Measurements from ENCODE around the gene ZNF708.
"Not testable (repeated sequence)": the region's sequence is repeated elsewhere in the genome, so short reads cannot be mapped to it uniquely, and the experiment has no call there.

The ZNF708 gene

GRCh38 chr19:21328885-21329605 lies at the start of gene ZNF708:
TSS of gene ZNF708 (minus strand) at chr19:21329410. CDS start at chr19:21329212, 198 bp downstream.
- Histone ChIP-seq H3K4me3 (ENCODE audit: low read depth in 1 of 2, low read length in 2 of 2) (peak within 1 kb of the TSS; percentile 82 to 84), H3K4me1 (ENCODE audit: control insufficient read depth in 1 of 2, insufficient read depth in 2 of 2, low read length in 2 of 2) (peaks cover 0 to 6% of the 10 kb centered on the region in 2 donors), H3K9me3 (ENCODE audit: control insufficient read depth in 1 of 2, low read length in 2 of 2) (no peaks in the 10 kb centered on the region), H3K36me3 (ENCODE audit: control insufficient read depth in 1 of 2, insufficient read depth in 2 of 2, low read length in 2 of 2) (peaks cover 0 to 6% of the 10 kb centered on the region in 2 donors), H3K27ac (ENCODE audit: low read length) (peak within 1 kb of the TSS; percentile 96), H3K27me3 (ENCODE audit: low read depth, low read length) (no peaks in the 10 kb centered on the region)

- Histone ChIP-seq H3K27ac (ENCODE audit: low read length) (no peak overlapping the region), H3K36me3 (ENCODE audit: control insufficient read depth in 1 of 2, insufficient read depth in 2 of 2, low read length in 2 of 2) (peaks cover 4 to 12% of the 10 kb centered on the region in 2 donors), H3K27me3 (ENCODE audit: low read depth, low read length) (no peaks in the 10 kb centered on the region), H3K9me3 (ENCODE audit: control insufficient read depth in 1 of 2, low read length in 2 of 2) (no peaks in the 10 kb centered on the region), H3K4me3 (ENCODE audit: low read depth in 1 of 2, low read length in 2 of 2) (no peak overlapping the region), H3K4me1 (ENCODE audit: control insufficient read depth in 1 of 2, insufficient read depth in 2 of 2, low read length in 2 of 2) (no peaks in the 10 kb centered on the region)
Observed at GRCh38 chr19:21362291-21362690, 33.1 kb upstream of the ZNF708 start.

- H3K4me3 ChIP-seq (ENCODE audit: low read depth in 1 of 2, low read length in 2 of 2), result peak within 1 kb of the TSS; percentile 74 to 94
- H3K9me3 ChIP-seq (ENCODE audit: control insufficient read depth in 1 of 2, low read length in 2 of 2), result no peaks in the 10 kb centered on the region
- peak within 1 kb of the TSS; percentile 74 for H3K27ac ChIP-seq (ENCODE audit: low read length)
- no peaks in the 10 kb centered on the region for H3K27me3 ChIP-seq (ENCODE audit: low read depth, low read length)
- peaks cover 0 to 4% of the 10 kb centered on the region in 2 donors for H3K36me3 ChIP-seq (ENCODE audit: control insufficient read depth in 1 of 2, insufficient read depth in 2 of 2, low read length in 2 of 2)
- no peaks in the 10 kb centered on the region for H3K4me1 ChIP-seq (ENCODE audit: control insufficient read depth in 1 of 2, insufficient read depth in 2 of 2, low read length in 2 of 2)
Observed at GRCh38 chr19:21358768-21359451, 29.7 kb upstream of the ZNF708 start, which contains the start of gene ZNF738. TSS of gene ZNF738 (plus strand) at chr19:21359000. CDS start at chr19:21359141, 141 bp downstream.

- no peak overlapping the region for H3K4me3 ChIP-seq (ENCODE audit: low read depth in 1 of 2, low read length in 2 of 2)
- no peaks in the 10 kb centered on the region for H3K36me3 ChIP-seq (ENCODE audit: control insufficient read depth in 1 of 2, insufficient read depth in 2 of 2, low read length in 2 of 2)
- H3K4me1 ChIP-seq (ENCODE audit: control insufficient read depth in 1 of 2, insufficient read depth in 2 of 2, low read length in 2 of 2), result no peaks in the 10 kb centered on the region
- H3K27ac ChIP-seq (ENCODE audit: low read length), result no peak overlapping the region
- H3K9me3 ChIP-seq (ENCODE audit: control insufficient read depth in 1 of 2, low read length in 2 of 2), result peaks cover 0 to 4% of the 10 kb centered on the region in 2 donors
- H3K27me3 ChIP-seq (ENCODE audit: low read depth, low read length), result no peaks in the 10 kb centered on the region
Observed at GRCh38 chr19:21352830-21353229, 23.6 kb upstream of the ZNF708 start.

- H3K27me3 ChIP-seq (ENCODE audit: low read depth, low read length); H3K27ac ChIP-seq (ENCODE audit: low read length); H3K4me3 ChIP-seq (ENCODE audit: low read depth in 1 of 2, low read length in 2 of 2); H3K9me3 ChIP-seq (ENCODE audit: control insufficient read depth in 1 of 2, low read length in 2 of 2); H3K4me1 ChIP-seq (ENCODE audit: control insufficient read depth in 1 of 2, insufficient read depth in 2 of 2, low read length in 2 of 2); H3K36me3 ChIP-seq (ENCODE audit: control insufficient read depth in 1 of 2, insufficient read depth in 2 of 2, low read length in 2 of 2): not testable (repeated sequence)
Observed at GRCh38 chr19:21344841-21345240, 15.6 kb upstream of the ZNF708 start.

- H3K9me3 ChIP-seq (ENCODE audit: control insufficient read depth in 1 of 2, low read length in 2 of 2), result peaks cover 0 to 16% of the 10 kb centered on the region in 2 donors
- no peak overlapping the region for H3K27ac ChIP-seq (ENCODE audit: low read length)
- no peaks in the 10 kb centered on the region for H3K27me3 ChIP-seq (ENCODE audit: low read depth, low read length)
- H3K4me3 ChIP-seq (ENCODE audit: low read depth in 1 of 2, low read length in 2 of 2), result no peak overlapping the region
- no peaks in the 10 kb centered on the region for H3K36me3 ChIP-seq (ENCODE audit: control insufficient read depth in 1 of 2, insufficient read depth in 2 of 2, low read length in 2 of 2)
- H3K4me1 ChIP-seq (ENCODE audit: control insufficient read depth in 1 of 2, insufficient read depth in 2 of 2, low read length in 2 of 2), result no peaks in the 10 kb centered on the region
Observed at GRCh38 chr19:21335721-21336120, 6.5 kb upstream of the ZNF708 start.

- H3K27me3 ChIP-seq (ENCODE audit: low read depth, low read length), result no peaks in the 10 kb centered on the region
- peak overlapping the region; percentile 82 to 84 for H3K4me3 ChIP-seq (ENCODE audit: low read depth in 1 of 2, low read length in 2 of 2)
- H3K9me3 ChIP-seq (ENCODE audit: control insufficient read depth in 1 of 2, low read length in 2 of 2), result no peaks in the 10 kb centered on the region
- peaks cover 0 to 6% of the 10 kb centered on the region in 2 donors for H3K36me3 ChIP-seq (ENCODE audit: control insufficient read depth in 1 of 2, insufficient read depth in 2 of 2, low read length in 2 of 2)
- H3K27ac ChIP-seq (ENCODE audit: low read length), result peak overlapping the region; percentile 96
- H3K4me1 ChIP-seq (ENCODE audit: control insufficient read depth in 1 of 2, insufficient read depth in 2 of 2, low read length in 2 of 2), result peaks cover 0 to 12% of the 10 kb centered on the region in 2 donors
Observed at GRCh38 chr19:21328406-21328805, 804 bp downstream of the ZNF708 start.

- Histone ChIP-seq H3K36me3 (ENCODE audit: control insufficient read depth in 1 of 2, insufficient read depth in 2 of 2, low read length in 2 of 2) (peaks cover 0 to 6% of the 10 kb centered on the region in 2 donors), H3K27ac (ENCODE audit: low read length) (no peak overlapping the region), H3K4me3 (ENCODE audit: low read depth in 1 of 2, low read length in 2 of 2) (no peak overlapping the region), H3K27me3 (ENCODE audit: low read depth, low read length) (no peaks in the 10 kb centered on the region), H3K4me1 (ENCODE audit: control insufficient read depth in 1 of 2, insufficient read depth in 2 of 2, low read length in 2 of 2) (peaks cover 0 to 14% of the 10 kb centered on the region in 2 donors), H3K9me3 (ENCODE audit: control insufficient read depth in 1 of 2, low read length in 2 of 2) (no peaks in the 10 kb centered on the region)
Observed at GRCh38 chr19:21326169-21326568, 3.0 kb downstream of the ZNF708 start.

- H3K27ac ChIP-seq (ENCODE audit: low read length), result peak overlapping the region; percentile 60
- H3K9me3 ChIP-seq (ENCODE audit: control insufficient read depth in 1 of 2, low read length in 2 of 2), result no peaks in the 10 kb centered on the region
- no peak overlapping the region for H3K4me3 ChIP-seq (ENCODE audit: low read depth in 1 of 2, low read length in 2 of 2)
- peaks cover under 1 to 17% of the 10 kb centered on the region in 2 donors for H3K4me1 ChIP-seq (ENCODE audit: control insufficient read depth in 1 of 2, insufficient read depth in 2 of 2, low read length in 2 of 2)
- H3K27me3 ChIP-seq (ENCODE audit: low read depth, low read length), result no peaks in the 10 kb centered on the region
- peaks cover 0 to 6% of the 10 kb centered on the region in 2 donors for H3K36me3 ChIP-seq (ENCODE audit: control insufficient read depth in 1 of 2, insufficient read depth in 2 of 2, low read length in 2 of 2)
Observed at GRCh38 chr19:21323000-21323399, 6.2 kb downstream of the ZNF708 start.

GRCh38 chr19:21322528-21322927 lies 6.7 kb downstream of the ZNF708 start:
- Histone ChIP-seq H3K27ac (ENCODE audit: low read length) (peak overlapping the region; percentile 60), H3K27me3 (ENCODE audit: low read depth, low read length) (no peaks in the 10 kb centered on the region), H3K4me1 (ENCODE audit: control insufficient read depth in 1 of 2, insufficient read depth in 2 of 2, low read length in 2 of 2) (peaks cover 3 to 17% of the 10 kb centered on the region in 2 donors), H3K36me3 (ENCODE audit: control insufficient read depth in 1 of 2, insufficient read depth in 2 of 2, low read length in 2 of 2) (peaks cover 0 to 6% of the 10 kb centered on the region in 2 donors), H3K4me3 (ENCODE audit: low read depth in 1 of 2, low read length in 2 of 2) (no peak overlapping the region), H3K9me3 (ENCODE audit: control insufficient read depth in 1 of 2, low read length in 2 of 2) (no peaks in the 10 kb centered on the region)

GRCh38 chr19:21321996-21322395 lies 7.2 kb downstream of the ZNF708 start:
- Histone ChIP-seq H3K27ac (ENCODE audit: low read length) (no peak overlapping the region), H3K9me3 (ENCODE audit: control insufficient read depth in 1 of 2, low read length in 2 of 2) (no peaks in the 10 kb centered on the region), H3K27me3 (ENCODE audit: low read depth, low read length) (no peaks in the 10 kb centered on the region), H3K36me3 (ENCODE audit: control insufficient read depth in 1 of 2, insufficient read depth in 2 of 2, low read length in 2 of 2) (peaks cover 0 to 6% of the 10 kb centered on the region in 2 donors), H3K4me3 (ENCODE audit: low read depth in 1 of 2, low read length in 2 of 2) (no peak overlapping the region), H3K4me1 (ENCODE audit: control insufficient read depth in 1 of 2, insufficient read depth in 2 of 2, low read length in 2 of 2) (peaks cover 3 to 21% of the 10 kb centered on the region in 2 donors)
